ENCODE measurements around the gene IL11RA.

Gene IL11RA

GRCh38 chr9:34651876-34652601 is at the start of gene IL11RA:
Gene IL11RA (plus strand): TSS chr9:34652185. CDS start chr9:34655218, 3,033 bp downstream.
- peak; percentile 80 for DNase-seq

GRCh38 chr9:34603610-34604231 is 48.3 kb upstream of the IL11RA start:
- peak; percentile 85 for DNase-seq

GRCh38 chr9:34606190-34606589 is 45.8 kb upstream of the IL11RA start:
- no peak for DNase-seq

GRCh38 chr9:34606905-34607304 is 45.1 kb upstream of the IL11RA start:
- DNase-seq, result no peak

- no peak for DNase-seq
Observed at GRCh38 chr9:34607331-34607730, 44.7 kb upstream of the IL11RA start.

GRCh38 chr9:34610434-34611206 is 41.4 kb upstream of the IL11RA start:
- DNase-seq, result no peak

GRCh38 chr9:34611251-34611810 is 40.7 kb upstream of the IL11RA start:
- DNase-seq, result no peak

GRCh38 chr9:34611811-34612787 is 39.9 kb upstream of the IL11RA start, which contains the start of gene RPP25L:
Gene RPP25L (minus strand): TSS chr9:34612097. CDS start chr9:34611296, 801 bp downstream.
- DNase-seq, result peak; percentile 91

GRCh38 chr9:34612788-34613390 is 39.1 kb upstream of the IL11RA start:
- DNase-seq, result peak; percentile 82

- no peak for DNase-seq
Observed at GRCh38 chr9:34615132-34615531, 36.9 kb upstream of the IL11RA start.

- DNase-seq, result peak; percentile 94
Observed at GRCh38 chr9:34620061-34620994, 31.7 kb upstream of the IL11RA start, which contains the start of gene DCTN3. Gene DCTN3 (minus strand): TSS chr9:34620495. CDS start chr9:34620464, 31 bp downstream.

- peak; percentile 29 for DNase-seq
Observed at GRCh38 chr9:34623374-34624235, 28.4 kb upstream of the IL11RA start.

- DNase-seq, result no peak
Observed at GRCh38 chr9:34624475-34625185, 27.4 kb upstream of the IL11RA start.

GRCh38 chr9:34625186-34625486 is 26.8 kb upstream of the IL11RA start:
- DNase-seq, result no peak

- no peak for DNase-seq
Observed at GRCh38 chr9:34627716-34628655, 24.0 kb upstream of the IL11RA start.

- peak; percentile 61 for DNase-seq
Observed at GRCh38 chr9:34628656-34629490, 23.1 kb upstream of the IL11RA start, which contains the start of gene ARID3C. Gene ARID3C (minus strand): TSS chr9:34629066. CDS start chr9:34628014, 1,052 bp downstream.

GRCh38 chr9:34629491-34629808 is 22.5 kb upstream of the IL11RA start:
- no peak for DNase-seq

Measured in stimulated activated CD4-positive, alpha-beta T cell treated with anti-CD3 and anti-CD28 coated beads, Interleukin-15, amount 100 ng/mL, for 24 hours (primary cell).